Measurements from ENCODE around the gene BCL7C.

BCL7C gene

DNA sequence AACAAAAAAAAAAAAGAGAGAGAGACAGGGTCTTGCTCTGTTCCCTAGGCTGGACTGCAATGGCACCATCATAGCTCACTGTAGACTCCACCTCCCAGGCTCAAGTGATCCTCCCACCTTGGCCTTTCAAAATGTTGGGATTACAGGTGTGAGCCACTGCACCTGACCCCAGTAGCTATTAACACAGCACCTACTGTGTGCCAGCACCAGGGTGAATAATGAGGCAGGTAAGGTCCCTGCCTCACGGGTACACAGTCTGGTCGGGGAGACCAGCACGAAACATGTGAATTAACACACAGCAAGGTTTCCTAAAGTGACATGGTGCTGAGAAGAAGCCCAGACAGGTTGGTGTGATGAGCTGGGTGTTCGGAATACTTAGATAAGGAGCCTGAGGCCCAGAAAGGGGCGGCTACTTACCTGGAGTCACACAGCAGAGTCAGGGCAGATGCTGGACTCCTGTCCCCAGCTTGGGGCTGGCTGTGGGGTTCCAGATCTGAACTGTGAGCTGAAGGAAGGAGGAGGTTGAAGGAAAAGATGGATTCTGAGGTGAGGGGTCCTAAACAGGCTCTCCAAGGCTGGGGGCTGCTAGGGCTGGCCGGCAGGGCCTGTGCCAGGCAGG lies 19.0 kb upstream of the BCL7C start:
- H3K36me3 Mint-ChIP-seq = no peaks in the 10 kb centered on the region
- peaks cover 0 to 3% of the 10 kb centered on the region in 2 donors for H3K27me3 Mint-ChIP-seq
- no peak overlapping the region for H3K27ac Mint-ChIP-seq
- H3K4me3 Mint-ChIP-seq = no peak overlapping the region
- DNase-seq = no peak
- ATAC-seq (replicated peaks) = no peak
- no peaks in the 10 kb centered on the region for H3K9me3 Mint-ChIP-seq
- peaks cover 4% of the 10 kb centered on the region in 2 donors for H3K4me1 Mint-ChIP-seq

DNA sequence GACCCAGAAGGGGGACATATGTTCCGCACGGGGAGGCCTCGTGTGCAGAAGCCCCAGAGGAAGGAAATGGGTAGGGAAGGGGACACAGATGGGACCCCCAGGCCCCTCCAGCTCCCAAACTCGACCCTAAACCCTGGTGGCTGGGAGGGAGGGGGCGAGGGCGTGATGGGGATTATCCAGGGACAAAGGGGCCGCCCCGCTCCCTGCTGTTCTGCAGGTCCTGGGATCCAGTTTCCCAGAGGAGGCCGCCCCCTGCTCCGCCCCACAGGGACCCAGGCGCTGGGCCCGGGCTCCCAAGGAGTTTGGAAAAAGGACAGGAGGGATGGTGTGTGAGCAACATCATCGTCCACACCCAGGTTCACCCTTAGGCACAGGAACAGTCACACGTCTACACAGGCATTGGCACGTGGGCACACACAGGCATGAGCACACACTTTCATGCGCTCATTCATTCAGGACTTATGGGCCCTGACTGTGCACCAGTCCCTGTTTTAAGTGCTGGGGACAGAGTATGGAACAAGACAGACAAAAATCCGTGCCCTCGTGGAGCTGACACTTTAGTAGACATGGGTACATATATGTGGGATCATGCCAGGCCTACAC lies 16.7 kb upstream of the BCL7C start:
- peak overlapping the region; percentile 25 for H3K27ac Mint-ChIP-seq
- peaks cover 0 to 3% of the 10 kb centered on the region in 2 donors for H3K27me3 Mint-ChIP-seq
- DNase-seq (no peak), ATAC-seq (replicated peaks) (no peak)
- no peaks in the 10 kb centered on the region for H3K36me3 Mint-ChIP-seq
- H3K4me3 Mint-ChIP-seq = no peak overlapping the region
- no peaks in the 10 kb centered on the region for H3K9me3 Mint-ChIP-seq
- peaks cover 4% of the 10 kb centered on the region in 2 donors for H3K4me1 Mint-ChIP-seq

GRCh38 chr16:30907064-30907463 lies 13.2 kb upstream of the BCL7C start:
- Mint-ChIP-seq H3K27me3 (peaks cover 0 to 3% of the 10 kb centered on the region in 2 donors), H3K4me1 (peaks cover 12 to 23% of the 10 kb centered on the region in 2 donors), H3K36me3 (peaks cover 4% of the 10 kb centered on the region in 2 donors), H3K4me3 (no peak overlapping the region), H3K27ac (no peak overlapping the region), H3K9me3 (peaks cover 4 to 8% of the 10 kb centered on the region in 2 donors)
- DNase-seq (no peak), ATAC-seq (replicated peaks) (no peak)

DNA sequence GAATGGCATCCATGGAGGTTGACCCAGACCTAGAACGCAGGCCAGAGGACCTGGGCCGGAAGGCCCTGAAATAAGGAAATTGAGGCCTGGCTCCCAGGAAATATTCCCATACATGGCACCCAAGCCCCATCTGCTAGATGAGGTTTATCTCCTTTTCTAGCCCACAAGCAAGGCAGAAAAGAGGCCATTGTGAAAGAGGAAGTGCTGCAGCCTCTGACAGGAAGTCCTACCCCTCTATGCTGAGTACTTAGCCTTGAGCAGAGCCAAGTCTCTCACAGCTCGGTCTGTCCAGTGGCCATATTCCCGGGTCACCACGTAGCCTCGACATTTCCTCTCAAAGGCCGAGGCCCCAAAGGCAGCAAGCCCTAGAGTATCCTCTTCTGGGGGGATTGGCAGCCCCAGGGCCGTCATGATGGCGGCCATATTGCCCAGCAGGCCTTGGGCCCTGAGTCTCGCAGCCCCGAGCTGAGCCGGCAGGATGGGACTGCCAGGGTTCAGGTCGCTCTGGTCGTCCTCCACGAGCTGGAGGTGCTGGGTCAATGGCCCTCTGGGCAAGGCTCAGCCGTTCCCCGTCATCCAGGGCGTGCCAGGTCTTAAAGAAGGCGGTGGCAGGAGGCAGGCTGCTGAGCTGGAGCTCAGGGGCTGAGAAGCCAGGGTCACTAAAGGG lies 10.4 kb upstream of the BCL7C start:
- Mint-ChIP-seq H3K27me3 (peaks cover 0 to 3% of the 10 kb centered on the region in 2 donors), H3K27ac (peak overlapping the region; percentile 51), H3K4me3 (no peak overlapping the region), H3K9me3 (peaks cover 4 to 8% of the 10 kb centered on the region in 2 donors), H3K4me1 (peaks cover 16 to 30% of the 10 kb centered on the region in 2 donors), H3K36me3 (peaks cover 4% of the 10 kb centered on the region in 2 donors)
- no peak for DNase-seq
- ATAC-seq (replicated peaks) = no peak

DNA sequence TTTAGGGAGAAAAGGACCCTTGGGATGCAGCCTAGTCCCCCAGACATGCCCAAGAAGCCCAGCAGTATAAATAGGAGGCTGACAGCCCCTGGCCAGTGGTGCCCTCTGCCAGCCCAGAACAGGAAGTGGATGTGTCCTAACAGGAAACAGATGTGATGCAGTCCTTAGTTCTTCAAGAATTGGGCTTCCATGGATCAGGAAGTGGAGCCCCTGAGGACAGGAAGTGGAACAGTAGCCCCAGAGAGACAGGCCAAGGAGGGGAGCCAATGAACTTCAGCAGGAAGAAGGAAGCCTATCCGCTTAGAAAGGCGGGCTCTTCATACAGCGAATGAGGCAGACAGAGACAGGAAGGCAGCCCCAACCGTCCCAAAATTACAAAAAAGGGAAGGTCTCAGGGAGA lies 9.7 kb upstream of the BCL7C start:
- peak overlapping the region; percentile 9 to 30 for H3K4me3 Mint-ChIP-seq
- peak overlapping the region; percentile 92 for H3K27ac Mint-ChIP-seq
- H3K9me3 Mint-ChIP-seq = peaks cover 4 to 8% of the 10 kb centered on the region in 2 donors
- ATAC-seq (replicated peaks) (peak in 1 of 2 donors; percentile 11), DNase-seq (no peak)
- H3K36me3 Mint-ChIP-seq = peaks cover 4% of the 10 kb centered on the region in 2 donors
- peaks cover 16 to 30% of the 10 kb centered on the region in 2 donors for H3K4me1 Mint-ChIP-seq
- H3K27me3 Mint-ChIP-seq = no peaks in the 10 kb centered on the region

- Mint-ChIP-seq H3K4me1 (peaks cover 16 to 30% of the 10 kb centered on the region in 2 donors), H3K36me3 (peaks cover 4% of the 10 kb centered on the region in 2 donors), H3K9me3 (peaks cover 4 to 8% of the 10 kb centered on the region in 2 donors), H3K27me3 (no peaks in the 10 kb centered on the region), H3K27ac (peak overlapping the region; percentile 98), H3K4me3 (peak overlapping the region; percentile 90 to 97)
- DNase-seq (no peak), ATAC-seq (replicated peaks) (peak in 1 of 2 donors; percentile 4)
Measured at GRCh38 chr16:30903002-30903401, 9.1 kb upstream of the BCL7C start.

DNA sequence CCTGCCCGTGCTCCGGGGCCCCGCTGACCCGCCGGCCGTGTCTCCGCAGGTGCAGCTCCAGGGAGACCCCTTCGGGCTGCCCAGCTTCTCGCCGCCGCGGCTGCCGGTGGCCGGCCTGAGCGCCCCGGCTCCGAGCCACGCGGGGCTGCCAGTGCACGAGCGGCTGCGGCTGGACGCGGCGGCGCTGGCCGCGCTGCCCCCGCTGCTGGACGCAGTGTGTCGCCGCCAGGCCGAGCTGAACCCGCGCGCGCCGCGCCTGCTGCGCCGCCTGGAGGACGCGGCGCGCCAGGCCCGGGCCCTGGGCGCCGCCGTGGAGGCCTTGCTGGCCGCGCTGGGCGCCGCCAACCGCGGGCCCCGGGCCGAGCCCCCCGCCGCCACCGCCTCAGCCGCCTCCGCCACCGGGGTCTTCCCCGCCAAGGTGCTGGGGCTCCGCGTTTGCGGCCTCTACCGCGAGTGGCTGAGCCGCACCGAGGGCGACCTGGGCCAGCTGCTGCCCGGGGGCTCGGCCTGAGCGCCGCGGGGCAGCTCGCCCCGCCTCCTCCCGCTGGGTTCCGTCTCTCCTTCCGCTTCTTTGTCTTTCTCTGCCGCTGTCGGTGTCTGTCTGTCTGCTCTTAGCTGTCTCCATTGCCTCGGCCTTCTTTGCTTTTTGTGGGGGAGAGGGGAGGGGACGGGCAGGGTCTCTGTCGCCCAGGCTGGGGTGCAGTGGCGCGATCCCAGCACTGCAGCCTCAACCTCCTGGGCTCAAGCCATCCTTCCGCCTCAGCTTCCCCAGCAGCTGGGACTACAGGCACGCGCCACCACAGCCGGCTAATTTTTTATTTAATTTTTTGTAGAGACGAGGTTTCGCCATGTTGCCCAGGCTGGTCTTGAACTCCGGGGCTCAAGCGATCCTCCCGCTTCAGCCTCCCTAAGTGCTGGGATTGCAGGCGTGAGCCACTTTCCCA lies 8.4 kb upstream of the BCL7C start:
- peak overlapping the region; percentile 98 for H3K27ac Mint-ChIP-seq
- H3K9me3 Mint-ChIP-seq = peaks cover 4 to 8% of the 10 kb centered on the region in 2 donors
- H3K27me3 Mint-ChIP-seq = no peaks in the 10 kb centered on the region
- ATAC-seq (replicated peaks) (peak; percentile 80 to 84), DNase-seq (peak; percentile 51)
- peak overlapping the region; percentile 90 to 97 for H3K4me3 Mint-ChIP-seq
- H3K36me3 Mint-ChIP-seq = peaks cover 4% of the 10 kb centered on the region in 2 donors
- peaks cover 16 to 37% of the 10 kb centered on the region in 2 donors for H3K4me1 Mint-ChIP-seq

DNA sequence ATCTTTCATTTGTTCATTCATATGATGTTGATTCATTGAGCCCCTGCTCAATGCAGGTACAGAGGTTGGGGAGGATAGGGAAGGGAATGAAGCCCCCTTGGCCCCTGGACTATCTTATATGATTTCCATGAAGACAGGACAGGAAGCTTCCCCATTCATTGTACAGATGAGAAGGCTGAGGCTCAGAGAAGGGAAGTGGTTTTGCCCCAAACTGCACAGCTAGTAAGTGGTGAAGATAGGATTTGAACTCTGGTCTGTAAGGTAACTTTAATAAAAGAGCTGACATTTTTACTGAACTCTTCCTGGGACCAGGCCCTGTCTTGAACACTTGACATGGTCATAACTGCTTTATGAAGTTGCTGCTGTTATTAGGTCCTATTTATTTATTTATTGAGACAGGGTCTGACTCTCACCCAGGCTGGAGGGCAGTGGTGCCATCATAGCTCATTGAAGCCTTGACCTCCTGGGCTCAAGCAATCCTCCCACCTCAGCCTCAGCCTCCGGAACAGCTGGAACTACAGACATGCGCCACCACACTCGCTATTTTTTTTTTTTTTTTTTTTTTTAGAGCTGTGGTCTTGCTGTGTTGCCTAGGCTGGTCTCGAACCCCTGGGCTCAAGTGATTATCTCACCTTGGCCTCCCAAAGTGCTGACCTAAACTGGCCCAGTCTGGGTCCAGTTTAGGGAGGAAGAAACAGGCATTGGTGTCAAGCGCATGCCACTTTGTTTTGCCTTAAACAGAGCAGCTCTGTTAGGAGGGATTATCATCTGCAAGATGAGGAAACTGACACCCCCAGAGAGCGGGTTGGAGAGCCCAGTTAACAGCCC lies 7.5 kb upstream of the BCL7C start:
- DNase-seq (no peak), ATAC-seq (replicated peaks) (no peak)
- Mint-ChIP-seq H3K4me3 (peak overlapping the region; percentile 66 to 67), H3K27ac (no peak overlapping the region), H3K9me3 (peaks cover 4 to 8% of the 10 kb centered on the region in 2 donors), H3K4me1 (peaks cover 24 to 46% of the 10 kb centered on the region in 2 donors), H3K36me3 (peaks cover 4% of the 10 kb centered on the region in 2 donors), H3K27me3 (no peaks in the 10 kb centered on the region)

GRCh38 chr16:30900588-30900987 lies 6.7 kb upstream of the BCL7C start:
- ATAC-seq (replicated peaks) (no peak), DNase-seq (no peak)
- H3K9me3 Mint-ChIP-seq = peaks cover 4 to 8% of the 10 kb centered on the region in 2 donors
- no peaks in the 10 kb centered on the region for H3K27me3 Mint-ChIP-seq
- peaks cover 28 to 54% of the 10 kb centered on the region in 2 donors for H3K4me1 Mint-ChIP-seq
- H3K36me3 Mint-ChIP-seq = peaks cover 4% of the 10 kb centered on the region in 2 donors
- H3K4me3 Mint-ChIP-seq = no peak overlapping the region
- no peak overlapping the region for H3K27ac Mint-ChIP-seq

DNA sequence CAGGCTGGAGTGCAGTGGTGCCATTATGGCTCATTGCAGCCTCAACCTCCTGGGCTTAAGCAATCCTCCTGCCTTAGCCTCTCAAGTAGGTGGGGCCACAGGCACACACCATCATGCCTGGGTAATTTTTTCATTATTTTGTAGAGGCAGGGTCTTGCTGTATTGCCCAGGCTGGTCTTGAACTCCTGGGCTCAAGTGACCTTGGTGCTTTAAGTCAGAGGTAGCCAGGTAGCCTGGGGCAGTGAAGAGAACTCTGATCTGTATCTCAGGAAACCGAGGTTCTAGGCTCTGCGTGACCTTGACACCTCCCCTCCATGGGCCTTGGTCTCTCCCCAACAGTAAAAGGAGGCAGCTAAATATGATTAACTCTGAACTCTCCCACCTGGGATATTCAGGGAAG lies 5.9 kb upstream of the BCL7C start:
- DNase-seq = no peak
- peaks cover 4% of the 10 kb centered on the region in 2 donors for H3K36me3 Mint-ChIP-seq
- peaks cover 31 to 56% of the 10 kb centered on the region in 2 donors for H3K4me1 Mint-ChIP-seq
- no peak for ATAC-seq (replicated peaks)
- no peak overlapping the region for H3K27ac Mint-ChIP-seq
- peaks cover 4 to 8% of the 10 kb centered on the region in 2 donors for H3K9me3 Mint-ChIP-seq
- no peak overlapping the region for H3K4me3 Mint-ChIP-seq
- H3K27me3 Mint-ChIP-seq = no peaks in the 10 kb centered on the region

DNA sequence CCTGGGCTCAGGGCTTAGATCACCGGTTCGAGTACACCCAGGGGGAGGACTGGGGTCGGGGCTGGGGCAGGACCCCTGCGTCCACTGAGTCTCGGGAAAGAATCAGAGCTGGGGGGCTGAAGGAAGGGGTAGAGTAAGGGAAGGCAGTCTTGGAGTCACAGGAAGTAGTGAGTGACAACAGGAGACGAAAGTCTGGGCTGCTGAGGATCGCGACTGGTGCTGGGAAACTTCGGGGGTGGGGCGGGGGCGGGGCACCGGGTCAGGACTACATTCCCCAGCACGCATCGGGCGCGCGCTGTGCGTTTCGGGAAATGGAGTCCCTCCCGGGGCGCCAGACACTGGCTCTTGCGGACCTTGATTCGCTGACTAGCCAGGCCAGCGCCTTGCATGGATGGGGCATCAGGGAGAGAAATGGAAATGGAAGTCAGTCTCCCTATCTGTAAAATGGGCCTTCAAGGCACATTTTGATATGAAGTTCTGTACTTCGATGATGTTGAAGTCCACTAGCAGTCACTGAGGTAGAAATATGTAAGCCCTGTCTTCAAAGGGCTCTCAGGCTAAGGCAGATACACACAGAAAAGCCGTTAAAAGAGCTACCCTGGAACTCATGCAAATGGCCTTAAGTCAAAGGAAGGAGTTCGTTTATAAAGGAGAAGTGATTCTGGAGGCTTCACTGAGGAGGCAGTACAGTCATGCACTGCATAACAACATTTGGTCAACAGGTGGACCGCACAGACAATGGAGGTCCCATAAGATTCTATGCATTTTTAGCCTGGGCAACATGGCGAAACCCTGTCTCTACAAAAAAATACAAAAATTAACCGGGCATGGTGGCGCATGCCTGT lies 3.2 kb upstream of the BCL7C start:
- DNase-seq (peak; percentile 63), ATAC-seq (replicated peaks) (peak; percentile 47 to 59)
- Mint-ChIP-seq H3K27me3 (no peaks in the 10 kb centered on the region), H3K4me3 (peak overlapping the region; percentile 90 to 94), H3K9me3 (no peaks in the 10 kb centered on the region), H3K4me1 (peaks cover 33 to 52% of the 10 kb centered on the region in 2 donors), H3K36me3 (peaks cover 2 to 8% of the 10 kb centered on the region in 2 donors), H3K27ac (peak overlapping the region; percentile 95)

DNA sequence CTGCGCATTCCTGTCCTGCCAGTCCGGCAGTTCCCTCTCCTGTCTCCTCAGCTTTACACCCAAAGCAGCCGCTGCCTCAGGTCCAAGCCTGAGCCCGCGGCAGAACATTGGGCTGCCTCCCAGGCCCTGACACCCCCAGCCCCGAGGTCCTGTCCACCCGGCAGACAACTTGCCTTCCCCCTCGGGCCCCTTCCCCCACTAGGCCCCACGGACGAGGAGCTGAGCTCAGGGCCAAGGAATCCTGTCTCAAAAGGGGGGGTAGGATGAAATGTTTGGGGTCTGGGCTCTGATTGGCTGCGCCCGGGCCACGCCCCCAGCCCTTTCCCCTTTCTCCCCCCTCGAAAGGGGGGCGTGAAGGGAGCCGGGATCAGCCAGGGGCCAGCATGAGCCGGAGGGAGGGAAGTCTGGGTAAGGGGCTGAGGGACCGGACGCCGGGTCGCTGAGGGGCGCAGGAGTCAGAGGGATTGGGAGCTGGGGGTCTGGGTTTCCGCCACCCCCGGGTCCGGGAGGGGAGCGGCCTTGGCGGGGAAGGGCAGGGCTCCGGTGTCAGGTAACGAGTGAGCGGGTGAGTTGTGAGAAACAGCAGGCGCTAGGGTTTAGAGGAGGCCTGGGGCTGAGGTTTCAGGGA lies 2.5 kb upstream of the BCL7C start, which contains the start of gene CTF1:
Gene CTF1, plus strand, starts transcription at position 354 of the 628 bp plus-strand sequence. Its CDS starts 30 bp downstream, at position 384.
- no peak for DNase-seq
- H3K27ac Mint-ChIP-seq = peak within 1 kb of the TSS; percentile 95
- H3K27me3 Mint-ChIP-seq = no peaks in the 10 kb centered on the region
- peak; percentile 5 to 8 for ATAC-seq (replicated peaks)
- H3K36me3 Mint-ChIP-seq = peaks cover 6 to 12% of the 10 kb centered on the region in 2 donors
- H3K4me3 Mint-ChIP-seq = peak within 1 kb of the TSS; percentile 90 to 94
- H3K4me1 Mint-ChIP-seq = peaks cover 35 to 50% of the 10 kb centered on the region in 2 donors
- no peaks in the 10 kb centered on the region for H3K9me3 Mint-ChIP-seq

All from stimulated activated naive B cell treated with anti-CD40 and anti-IgM and Interleukin-4, amounts not matched to agents 10 μg/mL and 1 μg/mL and 100 μg/mL, for 72 hours (primary cell).